Body of pancreas (tissue), 4 donors: ENCODE results near the gene CDO1. TPM values are rescaled to one million over a fixed set of nuclear protein-coding genes. Genes with fewer than 3 reads are reported as not detected.
A peak's percentile ranks its signal among the peaks of the same experiment; 100 is the strongest.

ENCODE experiments used
- ATAC-seq: fragments of 150-250 bp; one replicate; pipeline ENCODE4 v1.9.1; 2016
- DNase-seq, 4 donors: peaks; one replicate each; pipeline ENCODE4 v3.0.0-alpha.2; 2019
- H3K27ac ChIP-seq, 4 donors: fragments of 200-600 bp; sonication (generic); 1 replicate in 3 of 4; 2 replicates in 1 of 4; pipeline versions ENCODE4 v1.5.1 to v1.6.1; 2016 to 2019; ENCODE audit warnings: mild to moderate bottlenecking in 1 of 4, mixed read lengths in 1 of 4, moderate library complexity in 1 of 4
- H3K27me3 ChIP-seq, 2 donors: fragments of 200-600 bp; sonication (generic); one replicate each; pipeline ENCODE4 v1.6.0; 2016; ENCODE audit warnings: mild to moderate bottlenecking in 1 of 2
- H3K36me3 ChIP-seq, 2 donors: fragments of 200-600 bp; sonication (generic); replicated peaks in 1 of 2; 2 replicates each; pipeline ENCODE4 v1.5.1; 2016; ENCODE audit warnings: low read depth in 2 of 2; ENCODE audit not compliant: insufficient read depth in 1 of 2
- H3K4me1 ChIP-seq: fragments of 200-600 bp; sonication (generic); one replicate; pipeline ENCODE4 v1.6.0; 2016
- H3K4me3 ChIP-seq, 2 donors: fragments of 200-600 bp; sonication (generic); 1 replicate in 1 of 2; 2 replicates in 1 of 2; pipeline ENCODE4 v1.5.1; 2016 to 2019
- H3K9me3 ChIP-seq, 3 donors: fragments of 200-600 bp; sonication (generic); 1 replicate in 2 of 3; 2 replicates in 1 of 3; pipeline ENCODE4 v1.5.1; 2016
- POLR2A ChIP-seq, 3 donors: fragments of 450-650 bp; IDR thresholded peaks; one replicate each; pipeline ENCODE4 v1.6.1; 2016; ENCODE audit warnings: antibody characterized with exemption in 3 of 3, mild to moderate bottlenecking in 2 of 3
- WGBS, 2 donors: methylation state at CpG; one replicate each; pipeline ENCODE4 v1.1.5; 2017; 5-methylcytosine and 5-hydroxymethylcytosine counted together
- intact Hi-C: fragments of 100-400 bp; cut with DNase I; formaldehyde crosslinking; loops from one replicate; pipeline ENCODE4 v1.15.1; 2023
- total RNA-seq, 2 donors: library from RNA; depleted of rRNA; stranded (reverse); fragments of >200 nt; gene quantifications; one replicate each; pipeline ENCODE4 v1.1.0, GENCODE V29; 2016
- TF ChIP-seq, protein P1 (sequence below), 7 experiments: fragments of 450-650 bp in 4 of 7; fragments of 200-600 bp in 3 of 7; sonication (generic) in 3 of 7; IDR thresholded peaks; one replicate each; pipeline ENCODE4 v1.5.1; 2016 to 2019; ENCODE audit warnings: antibody characterized with exemption in 7 of 7

Gene CDO1
- total RNA-seq, 2 donors from 2014 or later, result 7.3 to 92.3 TPM

GRCh38 chr5:115855959-115856358 is 39.5 kb upstream of the CDO1 start:
- 74 to 84% methylated on average over 1 of the region's 1 CpG for WGBS, 2 donors
- no peaks in the 10 kb centered on the region for H3K36me3 ChIP-seq
- H3K9me3 ChIP-seq, result no peaks in the 10 kb centered on the region
- H3K27me3 ChIP-seq, result no peaks in the 10 kb centered on the region
- no peak overlapping the region for H3K4me3 ChIP-seq
- ATAC-seq (no peak), DNase-seq (no peak)
- no peak overlapping the region for H3K27ac ChIP-seq
- TF ChIP-seq, protein P1, sequence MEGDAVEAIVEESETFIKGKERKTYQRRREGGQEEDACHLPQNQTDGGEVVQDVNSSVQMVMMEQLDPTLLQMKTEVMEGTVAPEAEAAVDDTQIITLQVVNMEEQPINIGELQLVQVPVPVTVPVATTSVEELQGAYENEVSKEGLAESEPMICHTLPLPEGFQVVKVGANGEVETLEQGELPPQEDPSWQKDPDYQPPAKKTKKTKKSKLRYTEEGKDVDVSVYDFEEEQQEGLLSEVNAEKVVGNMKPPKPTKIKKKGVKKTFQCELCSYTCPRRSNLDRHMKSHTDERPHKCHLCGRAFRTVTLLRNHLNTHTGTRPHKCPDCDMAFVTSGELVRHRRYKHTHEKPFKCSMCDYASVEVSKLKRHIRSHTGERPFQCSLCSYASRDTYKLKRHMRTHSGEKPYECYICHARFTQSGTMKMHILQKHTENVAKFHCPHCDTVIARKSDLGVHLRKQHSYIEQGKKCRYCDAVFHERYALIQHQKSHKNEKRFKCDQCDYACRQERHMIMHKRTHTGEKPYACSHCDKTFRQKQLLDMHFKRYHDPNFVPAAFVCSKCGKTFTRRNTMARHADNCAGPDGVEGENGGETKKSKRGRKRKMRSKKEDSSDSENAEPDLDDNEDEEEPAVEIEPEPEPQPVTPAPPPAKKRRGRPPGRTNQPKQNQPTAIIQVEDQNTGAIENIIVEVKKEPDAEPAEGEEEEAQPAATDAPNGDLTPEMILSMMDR (IDR thresholded peaks at IDR 0.05), result no peak
- no peak for TF ChIP-seq POLR2A (IDR thresholded peaks at IDR 0.05)
- peaks cover 25% of the 10 kb centered on the region for H3K4me1 ChIP-seq
- intact Hi-C loops, result no loop called here

- no peaks in the 10 kb centered on the region for H3K27me3 ChIP-seq
- H3K36me3 ChIP-seq, result no peaks in the 10 kb centered on the region
- H3K4me3 ChIP-seq, result no peak overlapping the region
- ATAC-seq (no peak), DNase-seq (no peak)
- intact Hi-C loops, result no loop called here
- H3K27ac ChIP-seq, result no peak overlapping the region
- WGBS, 2 donors, result 93 to 95% methylated on average over 3 of the region's 3 CpGs
- no peaks in the 10 kb centered on the region for H3K9me3 ChIP-seq
- peaks cover 39% of the 10 kb centered on the region for H3K4me1 ChIP-seq
- TF ChIP-seq, protein P1 (IDR thresholded peaks at IDR 0.05), result no peak
- TF ChIP-seq POLR2A (IDR thresholded peaks at IDR 0.05), result no peak
These were observed 37.7 kb upstream of the CDO1 start for GRCh38 chr5:115854139-115854538.

- H3K4me3 ChIP-seq, result no peak overlapping the region
- peaks cover 43% of the 10 kb centered on the region for H3K4me1 ChIP-seq
- WGBS, 2 donors, result 38 to 39% methylated on average over 4 of the region's 4 CpGs
- H3K36me3 ChIP-seq, result no peaks in the 10 kb centered on the region
- intact Hi-C loops, result no loop called here
- peak; percentile 30 for ATAC-seq
- TF ChIP-seq, protein P1 (IDR thresholded peaks at IDR 0.05), result no peak
- TF ChIP-seq POLR2A (IDR thresholded peaks at IDR 0.05), result no peak
- H3K27ac ChIP-seq, result no peak overlapping the region
- DNase-seq, result no peak
- no peaks in the 10 kb centered on the region for H3K27me3 ChIP-seq
- H3K9me3 ChIP-seq, result no peaks in the 10 kb centered on the region
These were observed 34.4 kb upstream of the CDO1 start for GRCh38 chr5:115850744-115851416.

DNA sequence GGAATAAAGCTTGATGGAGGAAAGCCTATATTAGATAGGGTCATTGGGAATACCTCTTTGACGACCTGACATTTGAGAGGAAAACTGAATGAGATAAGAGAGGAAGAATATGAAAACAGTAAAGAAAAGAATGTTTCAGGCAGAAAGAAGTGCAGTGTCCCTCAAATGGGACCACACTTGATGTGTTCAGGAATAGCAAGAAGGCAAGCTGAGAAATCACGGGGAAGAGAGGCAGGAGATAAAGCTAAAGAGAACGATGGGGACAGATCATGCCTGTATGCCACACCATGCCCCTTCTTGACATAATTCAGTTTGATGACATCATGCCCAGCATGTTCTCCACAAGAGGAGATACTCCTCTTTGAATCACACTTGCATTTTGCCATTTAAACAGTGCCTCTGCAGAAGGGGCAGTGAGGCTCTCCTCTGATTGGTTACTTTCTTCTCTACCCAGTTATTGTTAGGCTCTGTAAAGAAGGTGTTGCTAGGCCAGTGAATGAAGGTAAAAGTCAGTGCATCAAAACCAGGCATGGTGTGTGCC is 32.9 kb upstream of the CDO1 start:
- 91 to 92% methylated on average over 3 of the region's 3 CpGs for WGBS, 2 donors
- Histone ChIP-seq H3K27me3 (no peaks in the 10 kb centered on the region), H3K36me3 (no peaks in the 10 kb centered on the region), H3K27ac (no peak overlapping the region), H3K4me1 (peaks cover 55% of the 10 kb centered on the region), H3K9me3 (no peaks in the 10 kb centered on the region), H3K4me3 (no peak overlapping the region)
- TF ChIP-seq, protein P1 (IDR thresholded peaks at IDR 0.05), result no peak
- TF ChIP-seq POLR2A (IDR thresholded peaks at IDR 0.05), result no peak
- intact Hi-C loops, result no loop called here
- ATAC-seq (no peak), DNase-seq (no peak)

- H3K9me3 ChIP-seq, result no peaks in the 10 kb centered on the region
- 75 to 82% methylated on average over 7 of the region's 7 CpGs for WGBS, 2 donors
- no peak for ATAC-seq
- no peak overlapping the region for H3K4me3 ChIP-seq
- intact Hi-C loops, result no loop called here
- H3K36me3 ChIP-seq, result no peaks in the 10 kb centered on the region
- no peak for DNase-seq
- H3K27me3 ChIP-seq, result no peaks in the 10 kb centered on the region
- peaks cover 67% of the 10 kb centered on the region for H3K4me1 ChIP-seq
- no peak overlapping the region for H3K27ac ChIP-seq
- TF ChIP-seq, protein P1 (IDR thresholded peaks at IDR 0.05), result no peak
- no peak for TF ChIP-seq POLR2A (IDR thresholded peaks at IDR 0.05)
These were observed 30.8 kb upstream of the CDO1 start for GRCh38 chr5:115847290-115847689.
